IMR-90 (cell line): ENCODE results near the gene NTSR1.

Source experiments
- POLR2A ChIP-seq: IDR thresholded peaks from 2 replicates; pipeline ENCODE4 v1.6.1; 2012; ENCODE audit warnings: mild to moderate bottlenecking, low read depth, low read length
- TF ChIP-seq, protein P1 (sequence below): conservative IDR thresholded peaks from 2 replicates; pipeline ENCODE4 v1.5.1; 2012; ENCODE audit warnings: mild to moderate bottlenecking, low read depth, low read length, improper control_type of control experiment

DNA sequence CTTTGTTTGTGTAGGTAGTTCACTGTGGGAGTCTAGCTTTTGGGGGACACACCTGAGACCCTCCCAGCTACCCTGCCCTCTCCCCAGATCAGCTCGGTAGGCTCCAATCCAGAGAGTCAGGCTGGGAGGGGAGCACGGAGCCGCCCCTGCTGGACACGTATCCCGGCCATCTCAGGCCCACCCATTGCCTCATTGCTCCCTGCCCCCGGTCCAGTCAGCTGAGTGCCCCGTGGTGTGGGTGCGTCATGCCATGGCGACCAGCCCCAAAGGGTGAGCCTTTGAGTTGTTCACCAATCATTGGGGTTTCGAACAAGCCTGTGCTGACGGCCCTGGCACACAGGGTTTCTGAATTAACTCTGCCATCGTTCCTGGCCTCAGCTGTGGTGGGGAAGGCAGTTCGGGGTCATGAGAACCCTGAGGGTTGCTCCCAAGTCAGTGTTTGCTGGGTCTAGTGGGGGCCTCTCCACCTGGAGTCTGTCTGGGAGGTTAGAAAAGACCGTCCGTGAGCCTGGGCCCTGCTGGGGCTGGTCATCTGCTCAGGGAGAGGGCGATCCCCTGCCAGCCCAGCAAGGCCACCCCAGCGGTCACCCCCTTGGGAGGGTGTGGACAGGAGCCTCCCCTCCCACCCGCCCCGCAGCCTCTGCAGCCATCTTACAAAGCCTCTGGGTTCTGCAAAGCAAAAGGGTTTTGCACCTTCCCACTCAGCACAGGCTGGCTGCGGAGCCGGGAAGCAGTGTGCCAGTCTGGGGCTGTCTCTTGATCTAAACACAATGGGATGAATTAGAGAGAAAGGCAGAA, 34.5 kb downstream of the NTSR1 start:
- TF ChIP-seq, protein P1, sequence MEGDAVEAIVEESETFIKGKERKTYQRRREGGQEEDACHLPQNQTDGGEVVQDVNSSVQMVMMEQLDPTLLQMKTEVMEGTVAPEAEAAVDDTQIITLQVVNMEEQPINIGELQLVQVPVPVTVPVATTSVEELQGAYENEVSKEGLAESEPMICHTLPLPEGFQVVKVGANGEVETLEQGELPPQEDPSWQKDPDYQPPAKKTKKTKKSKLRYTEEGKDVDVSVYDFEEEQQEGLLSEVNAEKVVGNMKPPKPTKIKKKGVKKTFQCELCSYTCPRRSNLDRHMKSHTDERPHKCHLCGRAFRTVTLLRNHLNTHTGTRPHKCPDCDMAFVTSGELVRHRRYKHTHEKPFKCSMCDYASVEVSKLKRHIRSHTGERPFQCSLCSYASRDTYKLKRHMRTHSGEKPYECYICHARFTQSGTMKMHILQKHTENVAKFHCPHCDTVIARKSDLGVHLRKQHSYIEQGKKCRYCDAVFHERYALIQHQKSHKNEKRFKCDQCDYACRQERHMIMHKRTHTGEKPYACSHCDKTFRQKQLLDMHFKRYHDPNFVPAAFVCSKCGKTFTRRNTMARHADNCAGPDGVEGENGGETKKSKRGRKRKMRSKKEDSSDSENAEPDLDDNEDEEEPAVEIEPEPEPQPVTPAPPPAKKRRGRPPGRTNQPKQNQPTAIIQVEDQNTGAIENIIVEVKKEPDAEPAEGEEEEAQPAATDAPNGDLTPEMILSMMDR: no peak
- TF ChIP-seq POLR2A: no peak
